ENCODE results near the gene OR1J2.

DNA sequence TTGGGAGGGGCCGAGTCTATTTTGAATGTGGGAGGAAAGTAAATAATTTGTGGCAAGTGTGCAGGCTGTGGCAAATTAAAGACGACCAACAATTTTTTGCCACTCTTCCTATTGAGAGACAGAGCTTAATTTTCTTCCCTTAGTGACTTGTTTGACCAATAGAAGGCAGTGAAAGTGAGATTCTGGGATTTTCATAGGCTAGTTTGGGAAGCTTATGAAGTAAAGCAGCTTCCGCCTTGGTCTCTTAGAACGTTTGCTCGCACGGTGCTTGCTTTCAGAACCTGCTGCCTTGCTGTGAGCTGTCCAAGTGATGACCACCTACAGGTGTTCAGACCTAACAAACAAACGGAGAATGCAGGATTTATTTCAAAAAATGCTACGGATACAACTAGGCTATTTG lies 35.6 kb downstream of the OR1J2 start:
- TF ChIP-seq POLR2A (IDR thresholded peaks at IDR 0.05; ENCODE audit: low read depth, low read length): no peak
- TF ChIP-seq TAF1 (IDR thresholded peaks at IDR 0.05; ENCODE audit: borderline replicate concordance, low read depth, low read length): no peak
